SK-N-SH treated with all-trans-retinoic acid at 6 μM for 48 hours (cell line): ENCODE results near the gene PRKCB.

Experiments used
- PPARA ChIP-seq: fragments of 250-450 bp; sonication (Bioruptor Pico); IDR thresholded peaks from 2 replicates; pipeline ENCODE4 v1.5.0; 2020; ENCODE audit warnings: mild to moderate bottlenecking, borderline replicate concordance
- RARB ChIP-seq: fragments of 250-450 bp; sonication (Bioruptor Pico); IDR thresholded peaks from 2 replicates; pipeline ENCODE4 v1.8.0; 2021; ENCODE audit warnings: mild to moderate bottlenecking, moderate library complexity
- SNAI2 ChIP-seq: fragments of 250-450 bp; sonication (Bioruptor Pico); IDR thresholded peaks from 2 replicates; pipeline ENCODE4 v1.5.0; 2020; ENCODE audit warnings: mild to moderate bottlenecking, moderate library complexity
- ZFP30 ChIP-seq: fragments of 450-650 bp; formaldehyde crosslinking; IDR thresholded peaks from 2 replicates; pipeline ENCODE4 v1.5.0; 2022; ENCODE audit warnings: mild to moderate bottlenecking, moderate library complexity

- no peak for TF ChIP-seq RARB
- TF ChIP-seq PPARA, result no peak
- TF ChIP-seq SNAI2 (CRISPR knock-in tag), result no peak
- TF ChIP-seq ZFP30 (CRISPR knock-in tag), result no peak
Measured at GRCh38 chr16:23999663-24000062, 163.9 kb downstream of the PRKCB start.
